Measurements from ENCODE around the gene PCP4L1.
"Not testable (repeated sequence)": the region's sequence is repeated elsewhere in the genome, so short reads cannot be mapped to it uniquely, and the experiment has no call there.

PCP4L1 gene

DNA sequence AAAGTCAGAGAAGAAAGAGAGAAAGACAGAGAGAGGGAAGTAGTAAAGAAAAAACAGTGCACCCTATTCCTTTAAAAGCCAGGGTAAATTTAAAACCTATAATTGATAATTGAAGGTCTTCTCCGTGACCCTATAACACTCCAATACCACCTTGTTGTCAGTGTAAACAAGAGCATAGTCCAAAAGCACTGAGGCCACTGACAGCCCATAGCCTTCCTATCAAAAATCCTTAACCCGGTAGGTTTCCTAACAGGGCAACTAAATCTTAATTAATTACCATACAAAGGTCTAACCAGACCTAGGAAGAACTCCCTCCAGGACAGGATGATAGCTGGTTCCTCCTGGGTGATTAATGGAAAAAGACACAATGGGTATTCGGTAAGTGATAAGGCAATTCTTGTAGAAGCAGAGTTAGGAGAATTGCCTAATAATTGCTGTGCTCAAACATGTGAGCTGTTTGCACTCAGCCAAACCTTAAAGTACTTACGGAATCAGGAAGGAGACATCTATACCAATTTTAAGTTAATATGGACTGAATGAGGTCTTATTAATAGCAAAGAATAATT lies 2.5 kb upstream of the PCP4L1 start:
- H3K36me3 ChIP-seq (ENCODE audit: insufficient read depth, low read length); H3K4me1 ChIP-seq (ENCODE audit: insufficient read depth, low read length); H3K27ac ChIP-seq (ENCODE audit: low read depth, low read length); H3K4me3 ChIP-seq (ENCODE audit: low read length); H3K9ac ChIP-seq (ENCODE audit: low read depth, low read length): not testable (repeated sequence)
- 81% methylated on average over 3 of the region's 4 CpGs for WGBS
- Histone ChIP-seq H3K27me3 (ENCODE audit: insufficient read depth, low read length) (peaks cover 35% of the 10 kb centered on the region), H3K9me3 (ENCODE audit: insufficient read depth, low read depth, low read length) (peaks cover 11% of the 10 kb centered on the region)

DNA sequence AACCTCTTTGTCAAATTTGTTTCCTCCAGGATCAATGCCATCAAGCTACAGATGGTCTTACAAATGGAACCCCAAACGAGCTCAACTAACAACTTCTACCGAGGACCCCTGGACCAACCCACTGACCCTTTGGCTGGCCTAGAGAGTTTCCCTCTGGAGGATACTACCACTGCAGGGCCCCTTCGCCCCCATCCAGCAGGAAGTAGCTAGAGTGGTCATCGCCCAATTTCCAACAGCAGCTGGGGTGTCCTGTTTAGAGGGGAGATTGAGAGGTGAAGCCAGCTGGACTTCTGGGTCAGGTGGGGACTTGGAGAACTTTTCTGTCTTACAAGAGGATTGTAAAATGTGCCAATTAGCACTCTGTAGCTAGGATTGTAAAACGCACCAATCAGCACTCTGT lies 1.4 kb upstream of the PCP4L1 start:
- 92% methylated on average over 5 of the region's 5 CpGs for WGBS
- H3K9ac ChIP-seq (ENCODE audit: low read depth, low read length); H3K4me3 ChIP-seq (ENCODE audit: low read length): not testable (repeated sequence)

DNA sequence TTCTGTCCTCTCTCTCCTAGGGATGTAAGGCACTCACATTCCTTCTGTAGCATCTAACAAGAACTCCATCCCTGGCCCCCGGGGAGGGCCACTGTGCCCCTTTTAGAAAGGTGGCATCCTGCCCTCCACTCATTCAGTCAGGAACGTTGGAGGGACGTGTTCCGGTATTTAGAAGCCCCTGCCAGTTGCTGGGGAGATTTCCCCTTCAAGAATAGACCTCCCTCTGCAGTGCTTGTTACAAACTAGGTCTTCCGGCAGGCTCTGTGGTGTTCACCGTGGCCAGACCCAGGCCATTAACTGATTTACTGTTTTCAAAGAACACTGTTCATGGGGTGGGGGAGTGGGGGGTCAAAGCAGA lies 779 bp downstream of the PCP4L1 start:
- H3K36me3 ChIP-seq (ENCODE audit: insufficient read depth, low read length), result no peaks in the 10 kb centered on the region
- peaks cover 6% of the 10 kb centered on the region for H3K4me1 ChIP-seq (ENCODE audit: insufficient read depth, low read length)
- H3K9ac ChIP-seq (ENCODE audit: low read depth, low read length), result no peak overlapping the region
- no peak overlapping the region for H3K27ac ChIP-seq (ENCODE audit: low read depth, low read length)
- peaks cover 11% of the 10 kb centered on the region for H3K9me3 ChIP-seq (ENCODE audit: insufficient read depth, low read depth, low read length)
- WGBS, result 41% methylated on average over 6 of the region's 6 CpGs
- H3K27me3 ChIP-seq (ENCODE audit: insufficient read depth, low read length), result peaks cover 44% of the 10 kb centered on the region
- H3K4me3 ChIP-seq (ENCODE audit: low read length), result peak overlapping the region; percentile 57

More for the DNA sequence above, 1.4 kb upstream of the PCP4L1 start:
- Histone ChIP-seq H3K9me3 (ENCODE audit: insufficient read depth, low read depth, low read length) (peaks cover 11% of the 10 kb centered on the region), H3K27me3 (ENCODE audit: insufficient read depth, low read length) (peaks cover 44% of the 10 kb centered on the region)
- not testable (repeated sequence) for H3K4me1 ChIP-seq (ENCODE audit: insufficient read depth, low read length); H3K36me3 ChIP-seq (ENCODE audit: insufficient read depth, low read length); H3K27ac ChIP-seq (ENCODE audit: low read depth, low read length)

DNA sequence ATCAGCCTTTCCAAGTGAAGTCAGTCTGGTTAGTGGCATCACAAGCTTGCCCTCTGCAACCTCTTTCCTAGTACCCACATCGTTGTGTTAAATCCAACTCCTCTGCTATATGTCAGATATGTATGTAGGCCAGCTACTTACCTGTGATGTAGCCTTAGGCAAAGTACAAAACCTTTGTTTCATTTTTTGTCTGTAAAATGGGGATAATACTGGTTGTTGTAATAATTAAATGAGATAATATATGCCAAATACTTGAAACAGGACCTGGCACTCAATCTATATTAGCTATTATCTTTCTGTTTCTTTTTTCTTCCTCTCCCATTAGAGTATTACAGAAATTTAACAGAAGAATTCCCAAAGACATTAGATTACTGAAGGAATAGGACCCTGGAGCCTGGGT lies 1.2 kb downstream of the PCP4L1 start:
- Histone ChIP-seq H3K36me3 (ENCODE audit: insufficient read depth, low read length) (no peaks in the 10 kb centered on the region), H3K27me3 (ENCODE audit: insufficient read depth, low read length) (peaks cover 44% of the 10 kb centered on the region)
- 100% methylated on average over 1 of the region's 1 CpG for WGBS

GRCh38 chr1:161260376-161261260 lies 2.1 kb downstream of the PCP4L1 start:
- Histone ChIP-seq H3K9me3 (ENCODE audit: insufficient read depth, low read depth, low read length) (peaks cover 11% of the 10 kb centered on the region), H3K4me3 (ENCODE audit: low read length) (no peak overlapping the region), H3K27me3 (ENCODE audit: insufficient read depth, low read length) (peaks cover 44% of the 10 kb centered on the region), H3K4me1 (ENCODE audit: insufficient read depth, low read length) (peaks cover 6% of the 10 kb centered on the region), H3K36me3 (ENCODE audit: insufficient read depth, low read length) (no peaks in the 10 kb centered on the region), H3K27ac (ENCODE audit: low read depth, low read length) (no peak overlapping the region), H3K9ac (ENCODE audit: low read depth, low read length) (no peak overlapping the region)
- WGBS, result 57% methylated on average over 7 of the region's 9 CpGs

More for the DNA sequence above, 1.2 kb downstream of the PCP4L1 start:
- Histone ChIP-seq H3K9ac (ENCODE audit: low read depth, low read length) (no peak overlapping the region), H3K4me1 (ENCODE audit: insufficient read depth, low read length) (peaks cover 6% of the 10 kb centered on the region), H3K9me3 (ENCODE audit: insufficient read depth, low read depth, low read length) (peaks cover 11% of the 10 kb centered on the region), H3K4me3 (ENCODE audit: low read length) (no peak overlapping the region), H3K27ac (ENCODE audit: low read depth, low read length) (no peak overlapping the region)

GRCh38 chr1:161261261-161262235 lies 3.0 kb downstream of the PCP4L1 start:
- WGBS, result 76% methylated on average over 6 of the region's 12 CpGs
- H3K9ac ChIP-seq (ENCODE audit: low read depth, low read length), result no peak overlapping the region
- peaks cover 11% of the 10 kb centered on the region for H3K9me3 ChIP-seq (ENCODE audit: insufficient read depth, low read depth, low read length)
- H3K4me3 ChIP-seq (ENCODE audit: low read length), result no peak overlapping the region
- H3K27ac ChIP-seq (ENCODE audit: low read depth, low read length), result no peak overlapping the region
- H3K36me3 ChIP-seq (ENCODE audit: insufficient read depth, low read length), result no peaks in the 10 kb centered on the region
- peaks cover 12% of the 10 kb centered on the region for H3K4me1 ChIP-seq (ENCODE audit: insufficient read depth, low read length)
- H3K27me3 ChIP-seq (ENCODE audit: insufficient read depth, low read length), result peaks cover 44% of the 10 kb centered on the region

DNA sequence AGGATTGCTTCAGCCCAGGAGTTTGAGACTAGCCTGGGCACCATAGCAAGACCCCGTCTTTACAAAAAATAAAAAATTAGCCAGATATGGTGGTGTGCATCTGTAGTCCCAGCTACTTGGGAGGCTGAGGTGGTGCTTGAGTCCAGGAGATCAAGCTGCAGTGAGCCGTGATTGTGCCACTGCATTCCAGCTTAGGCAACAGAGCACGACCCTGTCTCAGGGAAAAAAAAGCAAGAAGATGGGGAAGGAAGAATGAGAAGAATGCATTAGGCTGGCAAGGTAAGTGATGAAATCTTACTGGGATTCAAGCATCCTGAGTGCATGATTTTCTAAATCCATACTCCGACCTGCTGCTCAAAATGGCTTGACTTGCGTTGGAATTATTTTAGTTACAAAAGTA lies 6.8 kb downstream of the PCP4L1 start:
- Histone ChIP-seq H3K36me3 (ENCODE audit: insufficient read depth, low read length) (no peaks in the 10 kb centered on the region), H3K9ac (ENCODE audit: low read depth, low read length) (no peak overlapping the region), H3K27ac (ENCODE audit: low read depth, low read length) (no peak overlapping the region), H3K9me3 (ENCODE audit: insufficient read depth, low read depth, low read length) (no peaks in the 10 kb centered on the region), H3K4me1 (ENCODE audit: insufficient read depth, low read length) (peaks cover 21% of the 10 kb centered on the region), H3K27me3 (ENCODE audit: insufficient read depth, low read length) (peaks cover 17% of the 10 kb centered on the region), H3K4me3 (ENCODE audit: low read length) (no peak overlapping the region)
- WGBS, result 88% methylated on average over 5 of the region's 5 CpGs

DNA sequence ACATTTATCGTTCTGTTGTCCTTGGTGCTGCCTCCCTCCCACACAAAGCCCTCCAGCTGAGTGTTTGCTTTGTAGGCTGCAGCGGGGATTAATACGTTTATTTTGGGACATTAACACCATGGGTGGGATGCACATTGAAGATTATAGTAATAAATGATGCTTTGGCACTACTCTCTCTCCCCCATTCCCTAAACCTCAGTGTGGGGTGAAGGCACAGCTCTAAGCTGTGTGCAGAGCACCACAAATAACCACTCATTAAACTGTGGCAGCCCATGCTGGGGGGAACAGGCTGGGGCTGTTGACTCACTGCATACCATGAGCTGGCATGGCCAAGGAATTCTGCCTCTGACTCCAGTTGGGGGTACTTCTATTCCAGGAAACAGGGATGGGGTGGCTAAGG lies 7.7 kb downstream of the PCP4L1 start:
- Histone ChIP-seq H3K27me3 (ENCODE audit: insufficient read depth, low read length) (peaks cover 8% of the 10 kb centered on the region; the same call in 1 of the 2 replicates), H3K36me3 (ENCODE audit: insufficient read depth, low read length) (no peaks in the 10 kb centered on the region), H3K27ac (ENCODE audit: low read depth, low read length) (no peak overlapping the region), H3K9ac (ENCODE audit: low read depth, low read length) (no peak overlapping the region), H3K9me3 (ENCODE audit: insufficient read depth, low read depth, low read length) (no peaks in the 10 kb centered on the region), H3K4me1 (ENCODE audit: insufficient read depth, low read length) (peaks cover 15% of the 10 kb centered on the region), H3K4me3 (ENCODE audit: low read length) (no peak overlapping the region)
- WGBS, result 60% methylated on average over 2 of the region's 3 CpGs

DNA sequence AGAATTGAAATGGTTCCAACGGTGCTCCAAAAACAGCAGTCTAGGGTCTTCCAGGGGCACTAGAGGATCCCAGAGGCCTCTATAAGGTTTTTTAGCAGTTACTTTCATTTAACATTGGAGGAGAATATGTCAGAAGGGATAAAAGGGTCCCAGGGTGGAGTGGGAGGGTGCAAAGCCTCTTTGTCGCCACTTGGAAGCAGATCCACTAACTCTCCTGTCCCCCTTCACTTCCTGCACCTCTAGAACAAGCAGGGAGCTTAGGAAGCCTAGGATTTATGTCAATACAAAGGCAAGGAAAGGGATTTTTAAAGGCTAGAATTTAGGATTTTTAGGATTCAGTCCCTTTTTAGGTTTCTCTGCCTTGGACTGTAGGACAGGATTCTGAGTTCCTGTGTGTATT lies 8.3 kb downstream of the PCP4L1 start:
- H3K4me3 ChIP-seq (ENCODE audit: low read length), result no peak overlapping the region
- 76% methylated on average over 1 of the region's 2 CpGs for WGBS

GRCh38 chr1:161267321-161267720 lies 8.8 kb downstream of the PCP4L1 start:
- H3K4me1 ChIP-seq (ENCODE audit: insufficient read depth, low read length), result peaks cover 15% of the 10 kb centered on the region
- H3K27ac ChIP-seq (ENCODE audit: low read depth, low read length), result no peak overlapping the region
- no peaks in the 10 kb centered on the region for H3K27me3 ChIP-seq (ENCODE audit: insufficient read depth, low read length)
- no peaks in the 10 kb centered on the region for H3K36me3 ChIP-seq (ENCODE audit: insufficient read depth, low read length)
- H3K9ac ChIP-seq (ENCODE audit: low read depth, low read length), result no peak overlapping the region
- H3K9me3 ChIP-seq (ENCODE audit: insufficient read depth, low read depth, low read length), result no peaks in the 10 kb centered on the region
- 83% methylated on average over 3 of the region's 3 CpGs for WGBS
- H3K4me3 ChIP-seq (ENCODE audit: low read length), result no peak overlapping the region

More for the DNA sequence above, 8.3 kb downstream of the PCP4L1 start:
- H3K9ac ChIP-seq (ENCODE audit: low read depth, low read length), result no peak overlapping the region
- no peak overlapping the region for H3K27ac ChIP-seq (ENCODE audit: low read depth, low read length)
- no peaks in the 10 kb centered on the region for H3K9me3 ChIP-seq (ENCODE audit: insufficient read depth, low read depth, low read length)
- H3K4me1 ChIP-seq (ENCODE audit: insufficient read depth, low read length), result peaks cover 15% of the 10 kb centered on the region
- no peaks in the 10 kb centered on the region for H3K36me3 ChIP-seq (ENCODE audit: insufficient read depth, low read length)
- H3K27me3 ChIP-seq (ENCODE audit: insufficient read depth, low read length), result peaks cover 1% of the 10 kb centered on the region; the same call in 1 of the 2 replicates

DNA sequence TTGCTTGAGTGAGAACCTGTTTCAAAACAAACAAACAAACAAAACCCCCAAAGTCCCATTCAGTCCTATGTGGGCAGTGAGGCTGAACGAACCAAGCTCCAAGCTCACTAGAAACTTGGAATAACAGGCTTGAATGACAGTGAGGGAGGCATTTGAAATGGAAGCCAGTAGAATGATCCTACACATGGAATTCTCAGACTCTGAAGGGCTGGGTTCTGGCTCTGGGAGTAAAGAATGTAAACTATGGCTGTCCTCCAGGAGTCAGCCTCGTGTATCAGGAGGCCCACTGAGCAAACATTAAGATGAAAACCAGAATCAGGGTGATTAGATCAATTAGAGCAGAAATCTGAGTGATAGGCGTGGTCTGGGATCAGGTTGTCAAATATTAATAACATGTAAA lies 14.9 kb downstream of the PCP4L1 start:
- 78% methylated on average over 3 of the region's 3 CpGs for WGBS
- Histone ChIP-seq H3K4me3 (ENCODE audit: low read length) (no peak overlapping the region), H3K27me3 (ENCODE audit: insufficient read depth, low read length) (peaks cover 5% of the 10 kb centered on the region; the same call in 1 of the 2 replicates), H3K4me1 (ENCODE audit: insufficient read depth, low read length) (no peaks in the 10 kb centered on the region), H3K9me3 (ENCODE audit: insufficient read depth, low read depth, low read length) (no peaks in the 10 kb centered on the region), H3K27ac (ENCODE audit: low read depth, low read length) (no peak overlapping the region), H3K9ac (ENCODE audit: low read depth, low read length) (no peak overlapping the region), H3K36me3 (ENCODE audit: insufficient read depth, low read length) (no peaks in the 10 kb centered on the region)

Data from HUES64 (cell line).